GM12878 (cell line): ENCODE measurements around the gene TANC1. TPM values are rescaled to one million over a fixed set of nuclear protein-coding genes. Genes with fewer than 3 reads are reported as not detected.

Experiments used
- ATAC-seq: fragments of 200-7000 bp; cut with Tn5 transposase; 3 replicates; pipeline ENCODE4 v1.9.1; 2020; ENCODE audit warnings: mild to moderate bottlenecking, moderate library complexity
- BruUV-seq: library from RNA; stranded (reverse); fragments of 400-500 nt; replicated peaks from 2 replicates; lab custom pipeline; 2021; lab: Mats Ljungman, UMichigan
- CTCF ChIA-PET: fragments of 300-600 bp; sonication (Branson Sonifier 250); formaldehyde crosslinking; extraction: SDS; loops from one replicate; lab custom pipeline; 2021; ENCODE audit warnings: inconsistent platforms; lab: Yijun Ruan, JAX
- POLR2A ChIA-PET: fragments of 350-600 bp; formaldehyde crosslinking; extraction: SDS; loops from one replicate; lab custom pipeline; 2021; ENCODE audit warnings: inconsistent platforms; lab: Charles Lee
- RAD21 ChIA-PET: fragments of 300-600 bp; sonication (Branson Sonifier 250); formaldehyde crosslinking; loops from one replicate; lab custom pipeline; 2023; ENCODE audit warnings: antibody characterized with exemption; ENCODE audit not compliant: unreplicated experiment; lab: Charles Lee
- SMC1A ChIA-PET: fragments of 300-600 bp; sonication (Branson Sonifier 250); formaldehyde crosslinking; loops from one replicate; lab custom pipeline; 2023; ENCODE audit not compliant: unreplicated experiment, uncharacterized antibody; lab: Charles Lee
- DNase-seq: peaks from one replicate; pipeline ENCODE4 v3.0.0-alpha.2; 2011; ENCODE audit warnings: low read depth, low spot score
- FAIRE-seq: peaks from 3 replicates; lab custom pipeline; 2011; peaks lifted over from hg19 to GRCh38; lab: Jason Lieb, UNC
- H2AFZ ChIP-seq: 2 replicates; pipeline ENCODE4 v1.6.0; 2011; ENCODE audit warnings: low read depth, low read length, control low read depth; ENCODE audit not compliant: control insufficient read depth
- H3K27ac ChIP-seq: 2 replicates; pipeline ENCODE4 v1.5.1; 2011; ENCODE audit warnings: control low read depth; ENCODE audit not compliant: control insufficient read depth, insufficient read depth
- H3K27me3 ChIP-seq, 2 experiments: replicated peaks in 1 of 2; 2 replicates each; pipeline versions ENCODE4 v1.6.0 to v1.6.1; 2011; ENCODE audit warnings: low read length in 1 of 2; ENCODE audit not compliant: control insufficient read depth in 2 of 2, insufficient read depth in 2 of 2
- H3K36me3 ChIP-seq, 2 experiments: 2 replicates each; pipeline ENCODE4 v1.5.1; 2011; ENCODE audit warnings: low read length in 1 of 2; ENCODE audit not compliant: control insufficient read depth in 2 of 2, insufficient read depth in 2 of 2
- H3K4me1 ChIP-seq: 2 replicates; pipeline ENCODE4 v1.6.1; 2011; ENCODE audit warnings: mild to moderate bottlenecking, low read length, moderate library complexity, mixed read lengths; ENCODE audit not compliant: control insufficient read depth, insufficient read depth
- H3K4me2 ChIP-seq: 2 replicates; pipeline ENCODE4 v1.6.0; 2011; ENCODE audit warnings: control low read depth; ENCODE audit not compliant: control insufficient read depth, insufficient read depth
- H3K4me3 ChIP-seq: fragments of 200-600 bp; sonication (generic); 2 replicates; pipeline ENCODE4 v1.5.1; 2016
- H3K79me2 ChIP-seq: 2 replicates; pipeline ENCODE4 v1.6.0; 2011; ENCODE audit warnings: low read length; ENCODE audit not compliant: control insufficient read depth, insufficient read depth
- H3K9ac ChIP-seq: 2 replicates; pipeline ENCODE4 v1.8.0; 2011; ENCODE audit warnings: low read length, control low read depth, mixed read lengths; ENCODE audit not compliant: control insufficient read depth, insufficient read depth
- H3K9me3 ChIP-seq: replicated peaks from 3 replicates; pipeline ENCODE4 v1.5.1; 2011; ENCODE audit warnings: mild to moderate bottlenecking, low read length; ENCODE audit not compliant: control insufficient read depth, insufficient read depth
- H4K20me1 ChIP-seq: 2 replicates; pipeline ENCODE4 v1.6.0; 2011; ENCODE audit not compliant: control insufficient read depth, insufficient read depth
- ATF3 ChIP-seq: IDR thresholded peaks from 2 replicates; pipeline ENCODE4 v1.6.1; 2011; ENCODE audit warnings: low read depth, mild to moderate bottlenecking, low read length, moderate library complexity, borderline replicate concordance; ENCODE audit errors: extremely low read depth
- BCLAF1 ChIP-seq: fragments of 450-650 bp; IDR thresholded peaks from 2 replicates; pipeline ENCODE4 v1.6.1; 2017; ENCODE audit warnings: antibody characterized with exemption, mild to moderate bottlenecking, moderate library complexity
- E4F1 ChIP-seq: fragments of 450-650 bp; IDR thresholded peaks from 2 replicates; pipeline ENCODE4 v1.6.1; 2018; ENCODE audit warnings: borderline replicate concordance, mild to moderate bottlenecking; ENCODE audit not compliant: partially characterized antibody
- ETV6 ChIP-seq, 2 experiments: fragments of 450-650 bp in 1 of 2; IDR thresholded peaks in 1 of 2; conservative IDR thresholded peaks in 1 of 2; 2 replicates each; pipeline ENCODE4 v1.6.1; 2014; ENCODE audit warnings: antibody characterized with exemption in 1 of 2, borderline replicate concordance in 1 of 2, low read depth in 1 of 2, mild to moderate bottlenecking in 1 of 2, moderate library complexity in 1 of 2
- IKZF1 ChIP-seq: fragments of 450-650 bp; conservative IDR thresholded peaks from 2 replicates; pipeline ENCODE4 v1.6.1; 2017; ENCODE audit warnings: antibody characterized with exemption, mild to moderate bottlenecking
- JUNB ChIP-seq: IDR thresholded peaks from 2 replicates; pipeline ENCODE4 v1.6.1; 2016; ENCODE audit warnings: antibody characterized with exemption, mild to moderate bottlenecking
- MTA2 ChIP-seq: fragments of 450-650 bp; IDR thresholded peaks from 2 replicates; pipeline ENCODE4 v1.6.1; 2016; ENCODE audit warnings: low read depth, mild to moderate bottlenecking, moderate library complexity
- PBX3 ChIP-seq: IDR thresholded peaks from 2 replicates; pipeline ENCODE4 v1.6.1; 2011; ENCODE audit warnings: mild to moderate bottlenecking, low read depth, low read length, moderate library complexity; ENCODE audit not compliant: insufficient replicate concordance
- PKNOX1 ChIP-seq: fragments of 450-650 bp; IDR thresholded peaks from 2 replicates; pipeline ENCODE4 v1.6.1; 2016; ENCODE audit warnings: mild to moderate bottlenecking
- PRDM15 ChIP-seq: fragments of 450-650 bp; formaldehyde crosslinking; IDR thresholded peaks from 2 replicates; pipeline ENCODE4 v1.4.0; 2020; ENCODE audit warnings: mild to moderate bottlenecking, moderate library complexity
- ZNF217 ChIP-seq: fragments of 450-650 bp; IDR thresholded peaks from 2 replicates; pipeline ENCODE4 v1.6.1; 2017; ENCODE audit warnings: antibody characterized with exemption, mild to moderate bottlenecking
- WGBS: methylation state at CpG from one replicate; pipeline ENCODE4 v1.1.6; 2016; ENCODE audit warnings: low lambda C conversion rate; ENCODE audit not compliant: insufficient replicate concordance, insufficient coverage; ENCODE audit errors: missing lambda C conversion rate; 5-methylcytosine and 5-hydroxymethylcytosine counted together
- in situ Hi-C: fragments of 300-500 bp; cut with MboI; formaldehyde crosslinking; loops from 9 replicates; pipeline ENCODE4 v1.14.3; 2018; ENCODE audit warnings: mixed read lengths
- intact Hi-C: fragments of 100-400 bp; cut with micrococcal nuclease; formaldehyde crosslinking; loops from one replicate; pipeline ENCODE4 v1.14.2; 2022; ENCODE audit not compliant: unreplicated experiment
- polyA plus RNA-seq, 11 experiments: library from polyadenylated mRNA; depleted of rRNA in 4 of 11; unstranded in 6 of 11; stranded (reverse) in 5 of 11; fragments of >200 nt; fragmentation: Nextera tagmentation in 4 of 11; fragmentation: Illumina TruSeq in 1 of 11; extraction: Ambion mirVana in 4 of 11; extraction: Trizol in 1 of 11; gene quantifications; 1 replicate in 1 of 11; 2 replicates in 10 of 11; pipeline versions ENCODE4 v1.2.1 to v1.2.3, GENCODE V29; 2011 to 2016; ENCODE audit warnings: inconsistent platforms in 2 of 11, missing spikeins in 2 of 11, low read depth in 1 of 11
- total RNA-seq, 4 experiments: library from RNA; depleted of rRNA in 3 of 4; stranded (reverse); fragments of >200 nt in 3 of 4; fragmentation: Illumina TruSeq in 1 of 4; extraction: Trizol in 1 of 4; gene quantifications; 2 replicates each; pipeline versions ENCODE4 v1.2.1 to v1.2.3, GENCODE V29; 2013 to 2021

The TANC1 gene
- total and polyA plus RNA-seq, 10 of the 15 experiments (the other 5 are each of a cell fraction or from before 2014, with no cell fraction given), result 0.05 to 5.0 (median 0.34) TPM

GRCh38 chr2:158979772-158980171 is 11.3 kb downstream of the TANC1 start:
- SMC1A ChIA-PET, result no interaction called here
- CTCF ChIA-PET, result interaction anchor here (0.6 to 0.7 kb wide), 2 partner anchors 22 to 968 kb away, joined by 3 read pairs; no protein-coding TSS in a partner anchor
- Histone ChIP-seq H3K9me3 (no peaks in the 10 kb centered on the region), H4K20me1 (no peaks in the 10 kb centered on the region), H3K27me3 (no peaks in the 10 kb centered on the region), H3K27ac (no peak overlapping the region), H3K79me2 (no peaks in the 10 kb centered on the region), H3K4me3 (no peak overlapping the region), H3K4me2 (no peak overlapping the region), H2AFZ (no peak overlapping the region), H3K9ac (no peak overlapping the region), H3K4me1 (no peaks in the 10 kb centered on the region), H3K36me3 (no peaks in the 10 kb centered on the region)
- WGBS, result 100% methylated on average over 1 of the region's 1 CpG
- in situ Hi-C loops, result no loop called here
- ATAC-seq, result no peak
- no peak for FAIRE-seq
- no TSS peak for BruUV-seq
- intact Hi-C loops, result no loop called here
- no peak for DNase-seq
- RAD21 ChIA-PET, result interaction anchor here (0.6 kb wide), 1 partner anchor 62 kb away, joined by 3 read pairs; no protein-coding TSS in a partner anchor
- POLR2A ChIA-PET, result no interaction called here
- TF ChIP-seq E4F1, result no peak
- TF ChIP-seq MTA2, result no peak
- no peak for TF ChIP-seq PRDM15 (CRISPR knock-in tag)
- no peak for TF ChIP-seq ETV6 (conservative IDR thresholded peaks at IDR 0.05 in 1 of 2, IDR thresholded peaks at IDR 0.05 in 1 of 2; ENCODE audit: borderline replicate concordance in 1 of 2, low read depth in 1 of 2)
- no peak for TF ChIP-seq PBX3
- no peak for TF ChIP-seq ATF3
- TF ChIP-seq PKNOX1, result no peak
- TF ChIP-seq ZNF217, result no peak
- TF ChIP-seq IKZF1, result no peak
- no peak for TF ChIP-seq BCLAF1
- no peak for TF ChIP-seq JUNB
